SK-N-SH treated with all-trans-retinoic acid at 6 μM for 48 hours (cell line): Measurements from ENCODE around the gene HMBS.

Experiments
- ATAC-seq: fragments of 200-7000 bp; cut with Tn5 transposase; 3 replicates; pipeline ENCODE4 v1.9.1; 2020; ENCODE audit warnings: mild to moderate bottlenecking, moderate library complexity
- ARNTL ChIP-seq: fragments of 450-650 bp; formaldehyde crosslinking; IDR thresholded peaks from 2 replicates; pipeline ENCODE4 v1.5.0; 2020; ENCODE audit warnings: low read depth, mild to moderate bottlenecking, moderate library complexity, borderline replicate concordance
- BACH2 ChIP-seq: fragments of 250-450 bp; sonication (Bioruptor Pico); IDR thresholded peaks from 2 replicates; pipeline ENCODE4 v1.9.0; 2021; ENCODE audit warnings: mild to moderate bottlenecking, borderline replicate concordance
- ESRRG ChIP-seq: fragments of 250-450 bp; sonication (Bioruptor Pico); IDR thresholded peaks from 2 replicates; pipeline ENCODE4 v1.6.1; 2021; ENCODE audit warnings: mild to moderate bottlenecking
- GLIS3 ChIP-seq: fragments of 250-450 bp; sonication (Bioruptor Pico); IDR thresholded peaks from 2 replicates; pipeline ENCODE4 v1.5.0; 2020; ENCODE audit warnings: mild to moderate bottlenecking, moderate library complexity
- ISL1 ChIP-seq: fragments of 250-450 bp; sonication (Bioruptor Pico); IDR thresholded peaks from 2 replicates; pipeline ENCODE4 v2.1.2; 2022; ENCODE audit warnings: mild to moderate bottlenecking, moderate library complexity
- OSR1 ChIP-seq: fragments of 250-450 bp; sonication (Bioruptor Pico); IDR thresholded peaks from 2 replicates; pipeline ENCODE4 v1.8.0; 2022; ENCODE audit warnings: moderate library complexity, mild to moderate bottlenecking, inconsistent platforms
- PPARA ChIP-seq: fragments of 250-450 bp; sonication (Bioruptor Pico); IDR thresholded peaks from 2 replicates; pipeline ENCODE4 v1.5.0; 2020; ENCODE audit warnings: mild to moderate bottlenecking, borderline replicate concordance
- RARB ChIP-seq: fragments of 250-450 bp; sonication (Bioruptor Pico); IDR thresholded peaks from 2 replicates; pipeline ENCODE4 v1.8.0; 2021; ENCODE audit warnings: mild to moderate bottlenecking, moderate library complexity
- TCF4 ChIP-seq: fragments of 250-450 bp; sonication (Bioruptor Pico); IDR thresholded peaks from 2 replicates; pipeline ENCODE4 v1.8.0; 2021; ENCODE audit warnings: mild to moderate bottlenecking, moderate library complexity, borderline replicate concordance
- TOX ChIP-seq: fragments of 250-450 bp; sonication (Bioruptor Pico); IDR thresholded peaks from 2 replicates; pipeline ENCODE4 v1.8.0; 2021; ENCODE audit warnings: mild to moderate bottlenecking, moderate library complexity, borderline replicate concordance
- ZC3H10 ChIP-seq: fragments of 250-450 bp; sonication (Bioruptor Pico); IDR thresholded peaks from 2 replicates; pipeline ENCODE4 v1.5.1; 2021; ENCODE audit warnings: mild to moderate bottlenecking, moderate library complexity
- ZFP3 ChIP-seq: fragments of 250-450 bp; sonication (Bioruptor Pico); IDR thresholded peaks from 2 replicates; pipeline ENCODE4 v1.5.0; 2020; ENCODE audit warnings: mild to moderate bottlenecking, moderate library complexity
- ZFP30 ChIP-seq: fragments of 450-650 bp; formaldehyde crosslinking; IDR thresholded peaks from 2 replicates; pipeline ENCODE4 v1.5.0; 2022; ENCODE audit warnings: mild to moderate bottlenecking, moderate library complexity
- ZNF565 ChIP-seq: fragments of 450-650 bp; formaldehyde crosslinking; conservative IDR thresholded peaks from 2 replicates; pipeline ENCODE4 v1.5.0; 2020; ENCODE audit warnings: low read depth, mild to moderate bottlenecking, moderate library complexity
- ZNF70 ChIP-seq: fragments of 450-650 bp; formaldehyde crosslinking; IDR thresholded peaks from 2 replicates; pipeline ENCODE4 v1.5.0; 2020; ENCODE audit warnings: mild to moderate bottlenecking, moderate library complexity
- ZNF8 ChIP-seq: fragments of 450-650 bp; formaldehyde crosslinking; IDR thresholded peaks from 2 replicates; pipeline ENCODE4 v1.5.0; 2020; ENCODE audit warnings: mild to moderate bottlenecking, moderate library complexity
- TF ChIP-seq, protein P1 (sequence below): fragments of 250-450 bp; sonication (Bioruptor Pico); IDR thresholded peaks from 2 replicates; pipeline ENCODE4 v1.8.0; 2021; ENCODE audit warnings: low read depth, mild to moderate bottlenecking, moderate library complexity, borderline replicate concordance
- TF ChIP-seq, protein P2 (sequence below): fragments of 250-450 bp; sonication (Bioruptor Pico); IDR thresholded peaks from 2 replicates; pipeline ENCODE4 v1.5.0; 2020; ENCODE audit warnings: mild to moderate bottlenecking, moderate library complexity
- TF ChIP-seq, protein P3 (sequence below): fragments of 250-450 bp; sonication (Bioruptor Pico); IDR thresholded peaks from 2 replicates; pipeline ENCODE4 v1.5.1; 2021; ENCODE audit warnings: mild to moderate bottlenecking, moderate library complexity
- TF ChIP-seq, protein P4 (sequence below): fragments of 250-450 bp; sonication (Bioruptor Pico); IDR thresholded peaks from 2 replicates; pipeline ENCODE4 v1.8.0; 2020; ENCODE audit warnings: mild to moderate bottlenecking, moderate library complexity, borderline replicate concordance

HMBS gene

DNA sequence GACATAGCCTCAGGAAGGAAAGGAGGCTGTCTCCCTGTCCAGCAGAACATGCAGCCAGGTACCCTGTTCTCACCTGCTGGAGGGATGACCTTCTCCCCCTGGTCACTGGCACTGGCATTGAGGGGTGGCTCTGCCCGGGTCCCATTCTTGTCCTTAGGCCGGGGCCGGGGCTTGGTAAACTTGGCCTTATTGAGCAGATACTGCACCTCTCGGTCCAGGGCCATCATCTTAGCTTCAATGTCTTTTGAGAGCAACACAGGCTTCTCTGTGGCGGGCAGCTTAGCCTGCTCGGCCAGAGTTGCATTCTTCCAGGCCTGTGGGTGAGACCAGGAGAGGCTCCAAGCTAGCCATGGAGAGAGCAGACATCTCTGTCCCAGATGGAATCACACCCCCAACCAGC lies 38.2 kb upstream of the HMBS start (continued):
- TF ChIP-seq, protein P1, sequence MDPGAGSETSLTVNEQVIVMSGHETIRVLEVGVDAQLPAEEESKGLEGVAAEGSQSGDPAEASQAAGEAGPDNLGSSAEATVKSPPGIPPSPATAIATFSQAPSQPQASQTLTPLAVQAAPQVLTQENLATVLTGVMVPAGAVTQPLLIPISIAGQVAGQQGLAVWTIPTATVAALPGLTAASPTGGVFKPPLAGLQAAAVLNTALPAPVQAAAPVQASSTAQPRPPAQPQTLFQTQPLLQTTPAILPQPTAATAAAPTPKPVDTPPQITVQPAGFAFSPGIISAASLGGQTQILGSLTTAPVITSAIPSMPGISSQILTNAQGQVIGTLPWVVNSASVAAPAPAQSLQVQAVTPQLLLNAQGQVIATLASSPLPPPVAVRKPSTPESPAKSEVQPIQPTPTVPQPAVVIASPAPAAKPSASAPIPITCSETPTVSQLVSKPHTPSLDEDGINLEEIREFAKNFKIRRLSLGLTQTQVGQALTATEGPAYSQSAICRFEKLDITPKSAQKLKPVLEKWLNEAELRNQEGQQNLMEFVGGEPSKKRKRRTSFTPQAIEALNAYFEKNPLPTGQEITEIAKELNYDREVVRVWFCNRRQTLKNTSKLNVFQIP = no peak

DNA sequence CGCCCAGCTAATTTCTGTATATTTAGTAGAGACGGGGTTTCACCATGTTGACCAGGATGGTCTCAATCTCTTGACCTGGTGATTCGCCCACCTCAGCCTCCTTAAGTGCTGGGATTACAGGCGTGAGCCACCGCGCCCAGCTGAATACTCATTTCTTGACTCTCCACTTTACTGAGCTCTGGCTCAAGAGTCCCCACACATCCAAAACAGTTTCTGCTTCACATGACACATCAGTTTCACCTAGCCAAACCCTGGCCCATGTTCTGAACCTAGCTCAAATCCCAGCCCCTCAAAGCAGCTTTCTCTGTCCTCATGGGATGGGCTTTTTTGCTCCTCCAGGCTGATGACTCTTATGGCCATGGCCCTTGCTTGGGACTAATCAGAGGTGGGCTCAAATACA lies 37.5 kb upstream of the HMBS start:
- TF ChIP-seq ZNF8 (CRISPR knock-in tag) (no peak), ZNF70 (CRISPR knock-in tag) (no peak), ZFP3 (CRISPR knock-in tag) (no peak), ESRRG (CRISPR knock-in tag) (no peak), ZC3H10 (CRISPR knock-in tag) (no peak), ZNF565 (CRISPR knock-in tag) (no peak), ZFP30 (CRISPR knock-in tag) (no peak), PPARA (CRISPR knock-in tag) (no peak), GLIS3 (CRISPR knock-in tag) (no peak), BACH2 (CRISPR knock-in tag) (no peak), ARNTL (no peak)
- TF ChIP-seq, protein P2, sequence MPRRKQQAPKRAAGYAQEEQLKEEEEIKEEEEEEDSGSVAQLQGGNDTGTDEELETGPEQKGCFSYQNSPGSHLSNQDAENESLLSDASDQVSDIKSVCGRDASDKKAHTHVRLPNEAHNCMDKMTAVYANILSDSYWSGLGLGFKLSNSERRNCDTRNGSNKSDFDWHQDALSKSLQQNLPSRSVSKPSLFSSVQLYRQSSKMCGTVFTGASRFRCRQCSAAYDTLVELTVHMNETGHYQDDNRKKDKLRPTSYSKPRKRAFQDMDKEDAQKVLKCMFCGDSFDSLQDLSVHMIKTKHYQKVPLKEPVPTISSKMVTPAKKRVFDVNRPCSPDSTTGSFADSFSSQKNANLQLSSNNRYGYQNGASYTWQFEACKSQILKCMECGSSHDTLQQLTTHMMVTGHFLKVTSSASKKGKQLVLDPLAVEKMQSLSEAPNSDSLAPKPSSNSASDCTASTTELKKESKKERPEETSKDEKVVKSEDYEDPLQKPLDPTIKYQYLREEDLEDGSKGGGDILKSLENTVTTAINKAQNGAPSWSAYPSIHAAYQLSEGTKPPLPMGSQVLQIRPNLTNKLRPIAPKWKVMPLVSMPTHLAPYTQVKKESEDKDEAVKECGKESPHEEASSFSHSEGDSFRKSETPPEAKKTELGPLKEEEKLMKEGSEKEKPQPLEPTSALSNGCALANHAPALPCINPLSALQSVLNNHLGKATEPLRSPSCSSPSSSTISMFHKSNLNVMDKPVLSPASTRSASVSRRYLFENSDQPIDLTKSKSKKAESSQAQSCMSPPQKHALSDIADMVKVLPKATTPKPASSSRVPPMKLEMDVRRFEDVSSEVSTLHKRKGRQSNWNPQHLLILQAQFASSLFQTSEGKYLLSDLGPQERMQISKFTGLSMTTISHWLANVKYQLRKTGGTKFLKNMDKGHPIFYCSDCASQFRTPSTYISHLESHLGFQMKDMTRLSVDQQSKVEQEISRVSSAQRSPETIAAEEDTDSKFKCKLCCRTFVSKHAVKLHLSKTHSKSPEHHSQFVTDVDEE (CRISPR knock-in tag) = no peak
- TF ChIP-seq, all 23 proteins: peak for 0
- no peak for ATAC-seq

DNA sequence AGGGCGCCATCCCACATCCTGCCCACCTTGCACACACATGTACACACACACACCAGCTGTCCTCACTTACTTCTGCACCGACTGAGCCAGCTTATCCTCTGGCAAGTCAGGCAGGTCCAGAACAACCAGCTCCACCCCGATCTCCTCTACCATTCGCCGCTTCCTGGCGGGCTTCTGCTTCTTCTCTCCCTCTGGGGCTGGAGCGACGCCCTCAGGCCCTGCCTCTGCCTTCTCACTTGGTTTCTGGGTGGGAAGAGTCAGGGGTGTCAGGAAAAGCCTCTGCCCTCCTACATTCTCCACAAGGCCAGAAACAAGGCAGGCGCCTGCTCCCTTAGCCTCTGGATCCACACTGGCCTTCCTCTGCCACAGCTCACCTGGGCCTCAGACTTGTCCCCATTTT lies 36.0 kb upstream of the HMBS start:
- TF ChIP-seq OSR1 = no peak
- no peak for TF ChIP-seq TOX
- no peak for TF ChIP-seq RARB (CRISPR knock-in tag)
- no peak for TF ChIP-seq ZFP3 (CRISPR knock-in tag)
- no peak for TF ChIP-seq TCF4 (CRISPR knock-in tag)
- no peak for TF ChIP-seq ZC3H10 (CRISPR knock-in tag)
- no peak for TF ChIP-seq BACH2 (CRISPR knock-in tag)
- TF ChIP-seq, protein P3, sequence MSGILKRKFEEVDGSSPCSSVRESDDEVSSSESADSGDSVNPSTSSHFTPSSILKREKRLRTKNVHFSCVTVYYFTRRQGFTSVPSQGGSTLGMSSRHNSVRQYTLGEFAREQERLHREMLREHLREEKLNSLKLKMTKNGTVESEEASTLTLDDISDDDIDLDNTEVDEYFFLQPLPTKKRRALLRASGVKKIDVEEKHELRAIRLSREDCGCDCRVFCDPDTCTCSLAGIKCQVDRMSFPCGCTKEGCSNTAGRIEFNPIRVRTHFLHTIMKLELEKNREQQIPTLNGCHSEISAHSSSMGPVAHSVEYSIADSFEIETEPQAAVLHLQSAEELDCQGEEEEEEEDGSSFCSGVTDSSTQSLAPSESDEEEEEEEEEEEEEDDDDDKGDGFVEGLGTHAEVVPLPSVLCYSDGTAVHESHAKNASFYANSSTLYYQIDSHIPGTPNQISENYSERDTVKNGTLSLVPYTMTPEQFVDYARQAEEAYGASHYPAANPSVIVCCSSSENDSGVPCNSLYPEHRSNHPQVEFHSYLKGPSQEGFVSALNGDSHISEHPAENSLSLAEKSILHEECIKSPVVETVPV (CRISPR knock-in tag) = no peak
- TF ChIP-seq, protein P4, sequence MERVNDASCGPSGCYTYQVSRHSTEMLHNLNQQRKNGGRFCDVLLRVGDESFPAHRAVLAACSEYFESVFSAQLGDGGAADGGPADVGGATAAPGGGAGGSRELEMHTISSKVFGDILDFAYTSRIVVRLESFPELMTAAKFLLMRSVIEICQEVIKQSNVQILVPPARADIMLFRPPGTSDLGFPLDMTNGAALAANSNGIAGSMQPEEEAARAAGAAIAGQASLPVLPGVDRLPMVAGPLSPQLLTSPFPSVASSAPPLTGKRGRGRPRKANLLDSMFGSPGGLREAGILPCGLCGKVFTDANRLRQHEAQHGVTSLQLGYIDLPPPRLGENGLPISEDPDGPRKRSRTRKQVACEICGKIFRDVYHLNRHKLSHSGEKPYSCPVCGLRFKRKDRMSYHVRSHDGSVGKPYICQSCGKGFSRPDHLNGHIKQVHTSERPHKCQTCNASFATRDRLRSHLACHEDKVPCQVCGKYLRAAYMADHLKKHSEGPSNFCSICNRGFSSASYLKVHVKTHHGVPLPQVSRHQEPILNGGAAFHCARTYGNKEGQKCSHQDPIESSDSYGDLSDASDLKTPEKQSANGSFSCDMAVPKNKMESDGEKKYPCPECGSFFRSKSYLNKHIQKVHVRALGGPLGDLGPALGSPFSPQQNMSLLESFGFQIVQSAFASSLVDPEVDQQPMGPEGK (CRISPR knock-in tag) = no peak
- TF ChIP-seq, all 23 proteins: peak for 0
- ATAC-seq = no peak

DNA sequence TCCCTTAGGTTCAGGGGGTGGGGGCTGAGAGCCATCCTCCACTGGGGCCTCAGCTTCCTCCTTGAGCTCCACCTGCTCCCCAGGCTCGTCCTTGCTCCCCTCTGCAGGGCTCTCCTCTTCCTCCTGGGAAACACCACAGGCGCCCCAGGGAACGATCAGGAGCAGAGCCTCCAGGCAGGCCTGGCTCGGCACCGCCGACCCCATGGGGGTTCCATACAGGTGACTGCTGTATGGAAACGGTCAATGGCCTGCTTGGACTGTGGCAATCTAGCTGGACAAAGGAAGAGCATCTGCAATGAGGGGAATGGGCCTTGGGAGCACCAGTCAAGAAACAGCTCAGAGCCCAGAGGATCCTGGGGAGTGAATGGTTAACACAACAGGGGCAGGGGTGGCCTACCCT lies 35.6 kb upstream of the HMBS start:
- TF ChIP-seq GLIS3 (CRISPR knock-in tag) = no peak
- no peak for TF ChIP-seq ZNF70 (CRISPR knock-in tag)
- TF ChIP-seq ZNF565 (CRISPR knock-in tag) = no peak
- no peak for ATAC-seq

DNA sequence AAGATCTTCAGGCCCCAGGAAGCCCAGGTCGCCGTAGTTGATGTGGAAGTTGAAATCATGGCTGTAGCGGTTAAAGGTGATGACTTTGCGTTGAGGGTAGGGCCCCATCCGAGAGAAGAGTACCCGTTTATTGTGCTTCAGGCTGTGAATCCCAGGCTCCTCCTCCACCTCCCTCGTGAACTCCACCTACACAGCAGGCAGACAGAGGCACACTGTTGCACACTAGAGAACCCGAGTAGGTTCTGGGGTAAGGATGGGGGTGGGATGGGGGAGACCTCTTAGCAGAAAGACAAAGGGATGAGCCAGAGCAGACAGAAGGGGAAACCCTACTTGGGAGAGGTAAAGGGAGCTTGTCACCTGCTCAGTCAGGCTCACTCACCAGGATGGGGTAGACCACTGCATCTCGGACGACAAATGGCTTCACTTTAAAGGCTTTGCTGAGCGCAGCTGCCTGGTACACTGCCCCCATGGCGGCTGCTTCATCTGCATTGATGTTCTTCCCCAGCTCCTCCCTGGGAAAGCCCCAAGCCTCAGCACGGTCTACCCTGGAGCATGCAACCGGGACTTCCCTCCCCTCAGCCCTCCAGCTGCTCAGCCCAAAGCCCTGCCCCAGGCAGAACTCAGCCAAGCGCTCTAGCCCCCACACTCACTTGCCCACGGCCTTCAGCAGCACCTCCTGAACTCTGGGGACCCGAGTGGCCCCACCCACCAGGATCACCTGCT lies 33.1 kb upstream of the HMBS start:
- ATAC-seq = no peak
- TF ChIP-seq ZC3H10 (CRISPR knock-in tag) (no peak), TOX (no peak), GLIS3 (CRISPR knock-in tag) (no peak), ISL1 (CRISPR knock-in tag) (no peak), ZFP30 (CRISPR knock-in tag) (no peak), ZNF565 (CRISPR knock-in tag) (no peak), ZNF70 (CRISPR knock-in tag) (no peak), PPARA (CRISPR knock-in tag) (no peak), ESRRG (CRISPR knock-in tag) (no peak), BACH2 (CRISPR knock-in tag) (no peak)
- TF ChIP-seq, protein P4 (CRISPR knock-in tag) = no peak
- TF ChIP-seq, protein P2 (CRISPR knock-in tag) = no peak
